Body of pancreas (tissue), 4 donors: Measurements from ENCODE around the gene DNAJB14.

Source experiments
- POLR2A ChIP-seq, 3 donors: fragments of 450-650 bp; IDR thresholded peaks; one replicate each; pipeline ENCODE4 v1.6.1; 2016; ENCODE audit warnings: antibody characterized with exemption in 3 of 3, mild to moderate bottlenecking in 2 of 3
- TF ChIP-seq, protein P1 (sequence below), 7 experiments: fragments of 450-650 bp in 4 of 7; fragments of 200-600 bp in 3 of 7; sonication (generic) in 3 of 7; IDR thresholded peaks; one replicate each; pipeline ENCODE4 v1.5.1; 2016 to 2019; ENCODE audit warnings: antibody characterized with exemption in 7 of 7

DNA sequence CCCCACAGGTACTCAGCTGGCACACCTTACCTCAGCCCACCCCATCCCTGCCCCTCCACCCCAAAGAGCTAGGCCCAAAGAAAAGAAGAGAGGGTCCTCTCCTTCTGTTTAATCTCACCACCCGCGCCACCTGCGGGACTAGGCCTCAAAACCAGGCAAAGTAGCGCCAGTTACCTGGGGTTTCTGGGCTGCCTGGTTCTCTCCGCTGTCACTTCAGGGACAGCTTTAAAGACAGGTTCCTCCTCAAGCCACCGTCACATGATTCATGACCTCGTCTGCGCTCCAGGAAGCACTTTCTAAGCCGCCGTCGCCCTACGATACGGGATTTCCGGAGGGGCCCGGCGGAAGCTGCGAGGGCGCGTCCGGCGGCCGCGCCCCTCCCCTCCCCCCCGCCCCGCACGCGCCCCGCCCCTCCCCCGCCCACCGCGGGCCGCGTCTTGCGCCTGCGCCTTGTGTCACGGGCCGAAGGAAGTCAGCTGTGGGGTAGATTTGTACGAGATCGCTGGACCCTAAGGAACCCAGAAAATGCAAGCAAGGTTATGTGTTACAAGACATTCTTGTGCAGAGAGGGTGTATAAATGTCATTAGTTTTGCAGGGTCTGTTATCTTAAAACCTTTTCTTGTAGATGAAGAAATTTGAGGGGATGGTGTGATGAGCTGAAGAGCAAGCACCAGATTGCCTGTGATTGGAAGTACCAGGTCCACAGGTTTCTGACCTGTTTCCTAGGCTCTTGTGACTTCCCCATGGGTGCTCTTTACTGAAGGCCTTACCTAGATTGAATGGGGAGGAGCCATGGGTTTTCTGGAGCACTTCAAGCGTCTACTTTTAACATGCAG, 52.0 kb downstream of the DNAJB14 start, which contains the start of gene LAMTOR3:
- peak in 2 of 3 donors; percentile 59 to 63 for TF ChIP-seq POLR2A (IDR thresholded peaks at IDR 0.05)
- TF ChIP-seq, protein P1, sequence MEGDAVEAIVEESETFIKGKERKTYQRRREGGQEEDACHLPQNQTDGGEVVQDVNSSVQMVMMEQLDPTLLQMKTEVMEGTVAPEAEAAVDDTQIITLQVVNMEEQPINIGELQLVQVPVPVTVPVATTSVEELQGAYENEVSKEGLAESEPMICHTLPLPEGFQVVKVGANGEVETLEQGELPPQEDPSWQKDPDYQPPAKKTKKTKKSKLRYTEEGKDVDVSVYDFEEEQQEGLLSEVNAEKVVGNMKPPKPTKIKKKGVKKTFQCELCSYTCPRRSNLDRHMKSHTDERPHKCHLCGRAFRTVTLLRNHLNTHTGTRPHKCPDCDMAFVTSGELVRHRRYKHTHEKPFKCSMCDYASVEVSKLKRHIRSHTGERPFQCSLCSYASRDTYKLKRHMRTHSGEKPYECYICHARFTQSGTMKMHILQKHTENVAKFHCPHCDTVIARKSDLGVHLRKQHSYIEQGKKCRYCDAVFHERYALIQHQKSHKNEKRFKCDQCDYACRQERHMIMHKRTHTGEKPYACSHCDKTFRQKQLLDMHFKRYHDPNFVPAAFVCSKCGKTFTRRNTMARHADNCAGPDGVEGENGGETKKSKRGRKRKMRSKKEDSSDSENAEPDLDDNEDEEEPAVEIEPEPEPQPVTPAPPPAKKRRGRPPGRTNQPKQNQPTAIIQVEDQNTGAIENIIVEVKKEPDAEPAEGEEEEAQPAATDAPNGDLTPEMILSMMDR (IDR thresholded peaks at IDR 0.05), result no peak
